ENCODE data around the gene DNAJC15. TPM values are rescaled to one million over a fixed set of nuclear protein-coding genes. Genes with fewer than 3 reads are reported as not detected.

DNAJC15 gene
- total and polyA plus RNA-seq, 11 donors, result 12.8 to 39.2 (median 25.9) TPM

- intact Hi-C loops (cut with DNase I), result loop anchor here in 2 of 10 donors (5.0 to 10.0 kb wide), 2 partner anchors 55 to 92 kb away; partner anchors contain the start of gene DNAJC15 (in 1 of the 2)
- ATAC-seq (no peak), DNase-seq (no peak)
- H3K4me3 ChIP-seq, result no peak overlapping the region
- H3K27me3 ChIP-seq, result no peaks in the 10 kb centered on the region
- H3K4me1 ChIP-seq, result peaks cover 0 to 42% (median 18%) of the 10 kb centered on the region in 12 donors
- 68 to 85% (median 73%) methylated on average over 1 of the region's 1 CpG for WGBS, 4 donors
- H3K27ac ChIP-seq, result peak overlapping the region in 2 of 12 donors; percentile 8 to 22
- no peak for TF ChIP-seq CTCF (IDR thresholded peaks at IDR 0.05)
- no peak for TF ChIP-seq POLR2A (IDR thresholded peaks at IDR 0.05)
- H3K9me3 ChIP-seq, result peaks cover 0 to 5% (median 0%) of the 10 kb centered on the region in 12 donors
- H3K36me3 ChIP-seq, result peaks cover 0 to 15% (median 3%) of the 10 kb centered on the region in 9 donors
Observed at GRCh38 chr13:43077046-43077445, 53.7 kb downstream of the DNAJC15 start.

- 62 to 78% (median 75%) methylated on average over 1 of the region's 1 CpG for WGBS, 4 donors
- peak in 2 of 4 donors; percentile 45 to 48 for ATAC-seq
- peak overlapping the region in 3 of 12 donors; percentile 8 to 22 (median 19) for H3K27ac ChIP-seq
Observed at GRCh38 chr13:43077461-43077860, 54.1 kb downstream of the DNAJC15 start.

GRCh38 chr13:43077906-43078305 lies 54.5 kb downstream of the DNAJC15 start:
- H3K36me3 ChIP-seq, result peaks cover 0 to 15% (median 3%) of the 10 kb centered on the region in 9 donors
- TF ChIP-seq POLR2A (IDR thresholded peaks at IDR 0.05), result no peak
- no peak for TF ChIP-seq CTCF (IDR thresholded peaks at IDR 0.05)
- intact Hi-C loops (cut with DNase I), result loop anchor here in 2 of 10 donors (5.0 to 10.0 kb wide), 2 partner anchors 56 to 93 kb away; partner anchors contain the start of gene DNAJC15 (in 1 of the 2)
- H3K27me3 ChIP-seq, result no peaks in the 10 kb centered on the region
- peaks cover 0 to 39% (median 18%) of the 10 kb centered on the region in 12 donors for H3K4me1 ChIP-seq
- H3K4me3 ChIP-seq, result no peak overlapping the region
- peaks cover 0 to 5% (median 0%) of the 10 kb centered on the region in 12 donors for H3K9me3 ChIP-seq
- ATAC-seq (peak in 3 of 4 donors; percentile 47 to 62 (median 52)), DNase-seq (no peak)
- H3K27ac ChIP-seq, result peak overlapping the region in 4 of 12 donors; percentile 8 to 27 (median 20)
- WGBS, 4 donors, result 16 to 23% (median 18%) methylated on average over 4 of the region's 4 CpGs

More at GRCh38 chr13:43077461-43077860, 54.1 kb downstream of the DNAJC15 start:
- no peaks in the 10 kb centered on the region for H3K27me3 ChIP-seq
- H3K4me3 ChIP-seq, result no peak overlapping the region
- TF ChIP-seq POLR2A (IDR thresholded peaks at IDR 0.05) (no peak), CTCF (IDR thresholded peaks at IDR 0.05) (no peak)
- H3K4me1 ChIP-seq, result peaks cover 0 to 39% (median 18%) of the 10 kb centered on the region in 12 donors
- intact Hi-C loops (cut with DNase I), result loop anchor here in 2 of 10 donors (5.0 to 10.0 kb wide), 2 partner anchors 55 to 93 kb away; partner anchors contain the start of gene DNAJC15 (in 1 of the 2)
- H3K36me3 ChIP-seq, result peaks cover 0 to 15% (median 3%) of the 10 kb centered on the region in 9 donors
- no peak for DNase-seq
- H3K9me3 ChIP-seq, result peaks cover 0 to 5% (median 0%) of the 10 kb centered on the region in 12 donors

- intact Hi-C loops (cut with DNase I), result loop anchor here in 2 of 10 donors (5.0 to 10.0 kb wide), 2 partner anchors 56 to 94 kb away; partner anchors contain the start of gene DNAJC15 (in 1 of the 2)
- H3K4me3 ChIP-seq, result no peak overlapping the region
- no peaks in the 10 kb centered on the region for H3K27me3 ChIP-seq
- ATAC-seq, result no peak
- 86 to 90% (median 89%) methylated on average over 4 of the region's 4 CpGs for WGBS, 4 donors
- H3K27ac ChIP-seq, result peak overlapping the region in 2 of 12 donors; percentile 8 to 22
- H3K9me3 ChIP-seq, result peaks cover 0 to 5% (median 0%) of the 10 kb centered on the region in 12 donors
- H3K36me3 ChIP-seq, result peaks cover 0 to 15% (median 3%) of the 10 kb centered on the region in 9 donors
- H3K4me1 ChIP-seq, result peaks cover 0 to 39% (median 18%) of the 10 kb centered on the region in 12 donors
- TF ChIP-seq POLR2A (IDR thresholded peaks at IDR 0.05) (no peak), CTCF (IDR thresholded peaks at IDR 0.05) (no peak)
- no peak for DNase-seq
Observed at GRCh38 chr13:43078399-43078798, 55.0 kb downstream of the DNAJC15 start.

Measured in heart left ventricle (tissue), 16 donors.